SKM-1 (cell line): Measurements from ENCODE around the gene KIR3DL3.
"Not testable (repeated sequence)": the region's sequence is repeated elsewhere in the genome, so short reads cannot be mapped to it uniquely, and the experiment has no call there.

Experiments
- DNase-seq: peaks from one replicate; lab custom pipeline; 2025; ENCODE audit not compliant: unreplicated experiment; lab: John Stamatoyannopoulos, UW

Gene KIR3DL3

DNA sequence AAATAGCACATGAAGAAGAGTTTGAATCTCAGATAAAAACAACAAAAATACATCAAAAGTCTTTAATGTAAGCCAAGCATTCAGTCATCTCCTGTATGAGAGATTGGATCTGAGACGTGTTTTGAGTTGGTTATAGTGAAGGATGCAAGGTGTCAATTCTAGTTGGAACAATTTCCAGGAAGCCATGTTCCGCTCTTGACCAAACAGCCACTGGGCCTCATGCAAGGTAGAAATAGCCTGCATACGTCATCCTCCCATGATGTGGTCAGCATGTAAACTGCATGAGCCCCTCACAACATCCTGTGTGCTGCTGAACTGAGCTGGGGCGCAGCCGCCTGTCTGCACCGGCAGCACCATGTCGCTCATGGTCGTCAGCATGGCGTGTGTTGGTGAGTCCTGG is at the start of gene KIR3DL3:
KIR3DL3 (plus strand) TSS at position 301 of the 400 bp plus-strand sequence; CDS start at position 356, 55 bp downstream.
- DNase-seq = no peak

DNA sequence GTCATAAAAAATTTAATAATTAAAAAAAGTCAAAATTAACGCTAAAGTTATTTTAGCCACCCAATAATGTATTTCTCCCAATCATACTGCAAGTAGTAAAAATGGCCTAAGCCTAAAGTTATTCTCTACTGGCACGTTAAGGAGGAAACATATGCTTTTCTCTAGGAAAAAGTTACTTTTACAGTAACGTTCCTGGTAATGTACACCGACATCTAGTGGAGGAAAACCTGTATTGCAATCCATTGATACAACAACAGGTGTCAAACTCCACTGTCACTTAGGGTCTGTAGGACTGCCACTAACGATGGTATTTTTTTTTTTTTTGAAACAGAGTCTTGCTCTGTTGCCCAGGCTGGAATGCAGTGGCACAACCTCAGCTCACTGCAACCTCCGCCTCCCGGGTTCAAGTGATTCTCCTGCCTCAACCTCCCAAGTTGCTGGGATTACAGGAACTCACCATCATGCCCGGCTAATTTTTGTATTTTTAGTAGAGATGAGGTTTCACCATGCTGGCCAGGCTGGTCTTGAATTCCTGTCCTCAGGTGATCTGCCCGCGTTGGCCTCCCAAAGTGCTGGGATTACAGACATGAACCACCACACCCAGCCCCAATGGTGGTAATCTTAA is 47.9 kb upstream of the KIR3DL3 start:
- not testable (repeated sequence) for DNase-seq

DNA sequence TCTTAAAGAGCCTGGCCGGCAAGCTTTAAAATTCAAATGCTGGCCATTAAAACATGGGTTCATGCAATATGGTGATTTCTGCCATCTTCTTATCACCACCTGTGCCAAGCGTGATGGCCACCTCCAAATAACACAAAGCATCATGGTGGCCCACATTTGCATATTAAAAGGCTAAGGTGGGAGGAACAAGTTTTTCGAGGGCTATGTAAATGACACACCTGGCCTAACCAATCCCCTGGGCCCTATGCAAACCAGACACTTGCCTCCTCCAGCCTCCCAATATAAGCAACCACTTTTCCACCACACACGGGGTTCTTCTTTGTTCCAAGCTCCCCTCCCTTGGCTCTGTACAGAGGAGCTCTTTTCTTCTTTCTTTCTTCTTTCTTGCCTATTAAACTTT is 47.0 kb upstream of the KIR3DL3 start:
- DNase-seq = no peak

DNA sequence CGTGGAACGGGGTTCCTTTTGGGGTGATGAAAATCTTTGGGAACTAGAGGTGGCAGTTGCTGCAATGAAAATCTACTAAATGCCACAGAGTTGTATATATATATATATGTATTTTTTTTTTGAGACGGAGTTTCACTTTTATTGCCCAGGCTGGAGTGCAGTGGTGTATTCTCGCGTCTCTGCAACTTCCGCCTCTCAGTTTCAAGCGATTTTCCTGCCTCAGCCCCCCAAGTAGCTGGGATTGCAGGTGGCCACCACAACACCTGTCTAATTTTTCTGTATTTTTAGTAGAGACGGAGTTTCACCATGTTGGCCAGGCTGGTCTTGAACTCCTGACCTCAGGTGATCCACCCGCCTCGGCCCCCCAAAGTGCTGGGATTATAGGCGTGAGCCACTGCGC is 42.6 kb upstream of the KIR3DL3 start:
- DNase-seq = not testable (repeated sequence)

DNA sequence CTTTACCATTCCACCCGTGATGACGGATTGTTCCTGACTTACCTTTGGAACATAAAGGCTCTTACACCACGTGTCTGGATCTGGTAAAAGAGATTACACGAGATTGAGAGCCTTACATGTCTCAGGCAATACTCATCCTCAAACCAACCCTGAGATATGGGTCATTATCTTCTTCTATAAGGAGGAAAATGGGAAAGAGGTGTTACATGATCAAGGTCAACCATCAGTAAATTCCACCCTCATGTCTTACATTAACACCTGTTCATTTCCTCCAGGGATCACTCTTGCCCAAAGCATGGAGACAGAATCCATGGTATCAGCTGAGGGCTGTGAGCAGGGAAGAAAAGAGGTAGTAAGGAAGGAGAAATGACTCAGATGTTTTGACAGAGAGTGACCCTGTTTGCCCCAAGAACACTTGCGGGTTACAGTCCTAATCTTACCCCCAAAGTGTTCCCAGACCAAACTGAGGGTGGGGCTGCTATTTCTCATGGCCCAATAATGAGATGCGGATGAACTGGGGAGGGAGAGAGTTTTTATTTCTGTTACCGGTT is 41.9 kb upstream of the KIR3DL3 start:
- DNase-seq = no peak

DNA sequence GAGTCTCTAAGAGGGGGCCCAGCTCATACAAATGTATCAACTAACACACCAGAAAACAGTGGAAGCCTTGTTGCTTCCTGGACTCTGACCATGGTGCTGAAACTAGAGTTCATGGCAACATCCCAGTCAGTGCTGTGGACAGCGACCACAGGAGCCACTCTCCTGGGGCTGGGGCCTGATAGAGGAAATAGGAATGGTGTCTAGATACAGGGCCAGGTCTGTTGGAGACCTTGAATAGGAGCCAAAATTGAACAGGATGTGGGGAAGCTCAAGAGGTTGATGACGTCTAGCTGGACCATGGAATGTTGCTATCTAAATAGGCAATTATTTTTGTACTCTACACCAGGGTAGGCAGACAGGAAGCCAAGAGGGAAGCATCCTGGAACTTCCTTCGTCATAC is 39.7 kb upstream of the KIR3DL3 start:
- no peak for DNase-seq

DNA sequence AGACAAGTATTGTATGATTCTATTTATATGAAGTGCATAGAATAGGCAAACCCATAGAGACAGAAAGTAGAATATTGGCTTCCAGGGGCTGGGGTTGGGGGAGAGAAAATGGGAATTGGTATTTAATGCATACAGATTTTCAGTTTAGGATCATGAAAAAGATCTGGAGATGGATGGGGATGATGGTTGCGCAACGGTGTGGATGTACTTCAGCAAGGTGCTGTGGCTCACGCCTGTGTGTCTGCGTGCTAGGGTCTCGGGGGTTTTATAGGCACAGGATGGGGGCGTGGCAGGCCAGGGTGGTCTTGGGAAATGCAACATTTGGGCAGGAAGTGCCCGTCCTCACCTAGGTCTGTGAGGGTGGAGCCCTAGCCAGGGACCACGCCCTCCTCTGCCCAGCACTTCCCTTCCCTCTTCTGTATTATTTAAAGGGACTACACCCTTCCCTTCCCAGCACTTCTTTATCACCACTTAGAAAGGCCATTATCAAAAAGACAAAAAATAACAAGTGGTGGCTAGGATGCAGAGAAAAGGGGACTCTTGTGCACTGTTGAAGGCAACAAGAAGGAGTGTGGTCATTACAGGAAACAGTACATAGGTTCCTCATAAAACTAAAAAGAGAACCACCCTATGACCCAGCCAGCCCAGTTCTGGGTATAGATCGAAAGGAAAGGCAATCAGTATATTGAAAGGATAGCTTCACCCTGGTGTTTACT is 32.5 kb upstream of the KIR3DL3 start:
- DNase-seq = no peak

DNA sequence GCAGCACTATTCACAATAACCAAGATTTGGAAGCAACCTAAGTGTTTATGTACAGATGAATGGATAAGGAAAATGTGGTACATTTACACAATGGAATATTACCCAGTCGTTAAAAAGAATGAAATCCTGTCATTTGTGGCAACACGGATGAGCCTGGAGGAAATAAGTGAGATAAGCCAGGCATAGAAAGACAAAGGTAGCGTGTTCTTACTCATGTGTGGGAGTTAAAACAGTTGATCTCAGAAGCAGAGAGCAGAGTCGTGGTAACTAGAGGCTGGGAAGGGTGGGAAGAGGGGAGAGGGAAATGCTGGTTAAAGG is 32.0 kb upstream of the KIR3DL3 start:
- DNase-seq = no peak

DNA sequence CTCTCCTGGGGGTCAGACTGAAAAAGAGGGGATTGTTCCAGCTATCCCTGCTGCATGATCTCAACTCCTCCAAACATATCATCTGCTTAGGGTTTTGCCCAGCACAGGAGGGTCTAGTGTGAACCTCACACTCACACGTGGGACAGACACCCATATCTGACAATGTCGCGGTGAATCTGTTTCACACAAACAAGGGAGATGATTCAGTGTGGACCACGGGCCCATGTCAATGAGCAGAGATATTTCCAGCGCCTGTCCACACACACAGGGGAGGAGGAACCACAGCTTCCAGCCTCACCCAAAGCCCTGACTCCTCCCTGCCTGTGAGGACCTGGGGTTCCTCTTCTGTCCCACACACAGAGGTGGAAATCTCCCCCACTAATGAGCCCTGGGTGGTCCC is 29.6 kb upstream of the KIR3DL3 start:
- DNase-seq = no peak

DNA sequence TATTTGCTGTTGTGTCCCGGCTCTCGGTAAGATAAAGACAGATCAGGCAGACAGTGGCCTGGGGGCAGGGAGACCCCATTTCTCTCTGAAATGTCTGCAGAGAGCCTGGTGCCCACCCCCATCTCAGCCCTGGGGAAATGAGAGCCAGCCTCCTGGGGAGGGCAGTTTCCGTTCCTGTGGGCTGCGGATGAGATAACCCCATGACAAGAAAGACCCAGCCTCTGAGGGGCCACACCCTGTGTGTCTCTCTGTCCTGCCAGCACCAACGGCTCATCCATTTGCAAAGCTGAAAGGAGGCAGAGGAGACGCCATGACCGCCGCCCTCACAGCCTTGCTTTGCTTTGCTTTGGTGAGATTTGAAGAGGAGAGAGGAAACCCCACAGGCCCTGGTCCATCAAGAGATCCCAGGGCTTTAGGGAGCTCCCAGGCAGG is 28.1 kb upstream of the KIR3DL3 start:
- DNase-seq = no peak

DNA sequence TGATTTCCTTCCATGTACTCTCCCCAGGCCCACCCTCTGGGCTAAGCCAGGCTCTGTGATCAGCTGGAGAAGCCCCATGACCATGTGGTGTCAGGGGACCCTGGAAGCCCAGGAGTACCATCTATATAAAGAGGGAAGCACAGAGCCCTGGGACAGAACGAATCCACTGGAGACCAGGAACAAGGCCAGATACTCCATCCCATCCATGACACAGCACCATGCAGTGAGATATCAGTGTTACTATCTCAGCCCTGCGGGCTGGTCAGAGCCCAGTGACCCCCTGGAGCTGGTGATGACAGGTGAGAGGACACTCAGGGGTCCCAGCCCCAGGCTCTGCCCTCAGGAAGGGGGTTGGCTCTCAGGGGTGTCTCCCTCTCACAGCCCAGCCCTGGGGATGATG is 27.5 kb upstream of the KIR3DL3 start:
- DNase-seq = no peak

DNA sequence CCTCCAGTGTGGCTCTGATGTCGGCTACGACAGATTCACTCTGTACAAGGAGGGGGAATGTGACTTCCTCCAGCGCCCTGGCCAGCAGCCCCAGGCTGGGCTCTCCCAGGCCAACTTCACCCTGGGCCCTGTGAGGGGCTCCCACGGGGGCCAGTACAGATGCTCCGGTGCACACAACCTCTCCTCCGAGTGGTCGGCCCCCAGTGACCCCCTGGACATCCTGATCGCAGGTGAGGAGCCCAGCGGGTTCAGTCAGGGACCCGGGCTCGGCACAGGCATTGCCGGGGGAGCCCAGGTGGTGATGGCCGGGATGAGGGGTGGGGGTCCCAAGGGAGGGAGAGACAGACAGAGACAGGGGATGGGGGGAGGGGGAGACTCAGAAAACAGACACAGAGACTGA is 26.5 kb upstream of the KIR3DL3 start:
- DNase-seq = not testable (repeated sequence)

DNA sequence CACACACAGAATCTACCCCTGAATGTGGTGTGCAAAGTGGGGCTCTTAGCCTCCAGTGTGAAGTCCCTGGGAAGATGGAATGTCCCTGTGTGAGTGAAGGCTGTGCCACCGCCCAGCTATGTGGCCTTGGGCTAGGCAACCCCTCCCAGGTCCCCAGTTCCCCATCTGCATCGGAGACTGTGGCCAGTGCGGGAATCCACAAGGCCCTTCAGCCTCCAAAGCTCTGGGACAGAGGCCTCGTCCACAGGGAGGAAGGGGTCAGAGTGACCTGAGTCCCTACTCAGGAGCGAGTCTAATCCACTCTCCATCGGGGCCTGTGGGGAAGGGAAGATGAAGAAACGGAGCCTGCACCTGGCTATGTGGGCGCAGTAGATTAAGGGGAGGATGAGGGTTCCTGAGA is 19.3 kb upstream of the KIR3DL3 start:
- DNase-seq = no peak

DNA sequence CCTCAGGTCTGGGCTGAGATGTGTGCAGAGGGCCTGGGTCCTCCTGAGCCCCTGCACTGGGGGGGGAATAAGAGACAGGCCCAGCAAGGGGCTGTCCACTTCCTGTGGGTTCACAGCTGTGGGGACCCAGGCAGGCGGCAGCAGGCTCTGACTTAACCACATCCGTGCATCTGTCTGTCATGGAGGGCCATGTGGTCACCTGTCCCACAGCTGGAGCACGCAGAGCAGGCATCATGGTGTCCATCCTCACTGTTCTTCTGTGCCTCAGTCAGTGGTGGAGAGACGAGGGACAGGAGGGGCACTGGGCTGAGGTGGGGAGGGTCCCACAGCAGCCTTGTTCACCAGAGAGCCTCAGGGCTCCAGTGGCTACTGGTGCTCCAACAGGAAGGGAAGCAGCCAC is 16.3 kb upstream of the KIR3DL3 start:
- DNase-seq = no peak

DNA sequence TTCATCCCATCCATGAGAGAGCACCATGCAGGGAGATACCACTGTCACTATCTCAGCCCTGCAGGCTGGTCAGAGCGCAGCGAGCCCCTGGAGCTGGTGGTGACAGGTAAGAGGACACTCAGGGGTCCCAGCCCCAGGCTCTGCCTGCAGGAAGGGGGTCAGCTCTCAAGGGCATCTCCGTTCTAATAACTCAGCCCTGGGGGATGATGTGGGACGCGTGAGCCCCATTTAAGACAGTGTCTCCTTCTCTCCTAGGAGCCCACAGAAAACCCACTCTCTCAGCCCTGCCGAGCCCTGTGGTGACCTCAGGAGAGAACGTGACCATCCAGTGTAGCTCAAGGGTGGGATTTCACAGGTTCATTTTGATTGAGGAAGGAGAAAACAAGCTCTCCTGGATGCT is 15.5 kb upstream of the KIR3DL3 start:
- peak; percentile 88 for DNase-seq

DNA sequence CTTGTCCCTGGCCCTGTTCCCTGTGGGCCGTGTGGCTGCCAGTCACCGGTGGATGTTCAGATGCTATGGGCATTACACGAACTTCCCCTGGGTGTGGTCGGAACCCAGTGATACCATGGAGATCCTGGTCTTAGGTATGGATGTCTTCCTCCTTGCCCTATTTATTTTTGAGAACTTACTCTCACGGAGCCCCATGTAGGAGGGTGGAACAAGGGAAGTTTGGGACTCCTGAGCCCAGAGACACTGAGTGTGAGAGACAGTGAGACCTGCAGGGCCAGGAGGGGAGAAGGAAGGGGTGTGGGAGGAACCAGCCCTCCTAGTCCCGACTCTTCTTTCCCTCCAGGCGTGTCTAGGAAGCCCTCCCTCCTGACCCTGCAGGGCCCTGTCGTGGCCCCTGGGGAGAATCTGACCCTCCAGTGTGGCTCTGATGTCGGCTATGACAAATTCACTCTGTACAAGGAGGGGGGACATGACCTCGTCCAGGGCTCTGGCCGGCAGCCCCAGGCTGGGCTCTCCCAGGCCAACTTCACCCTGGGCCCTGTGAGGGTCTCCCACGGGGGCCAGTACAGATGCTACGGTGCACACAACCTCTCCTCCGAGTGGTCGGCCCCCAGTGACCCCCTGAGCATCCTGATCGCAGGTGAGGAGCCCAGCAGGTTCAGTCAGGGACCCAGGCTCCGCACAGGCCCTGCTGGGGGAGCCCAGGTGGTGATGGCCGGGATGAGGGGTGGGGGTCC is 14.9 kb upstream of the KIR3DL3 start:
- DNase-seq = no peak

DNA sequence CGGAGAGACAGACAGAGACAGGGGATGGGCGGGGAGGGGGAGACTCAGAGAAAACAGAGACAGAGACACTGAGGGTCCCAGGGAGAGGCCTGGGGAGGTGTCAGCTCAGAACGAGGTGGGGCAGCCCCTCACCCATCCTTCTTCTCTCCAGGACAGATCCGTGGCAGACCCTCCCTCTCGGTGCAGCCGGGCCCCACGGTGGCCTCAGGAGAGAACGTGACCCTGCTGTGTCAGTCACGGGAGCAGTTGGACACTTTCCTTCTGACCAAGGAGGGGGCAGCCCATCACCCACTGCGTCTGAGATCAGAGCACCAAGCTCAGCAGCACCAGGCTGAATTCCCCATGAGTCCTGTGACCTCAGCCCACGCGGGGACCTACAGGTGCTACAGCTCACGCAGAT is 14.3 kb upstream of the KIR3DL3 start:
- not testable (repeated sequence) for DNase-seq

DNA sequence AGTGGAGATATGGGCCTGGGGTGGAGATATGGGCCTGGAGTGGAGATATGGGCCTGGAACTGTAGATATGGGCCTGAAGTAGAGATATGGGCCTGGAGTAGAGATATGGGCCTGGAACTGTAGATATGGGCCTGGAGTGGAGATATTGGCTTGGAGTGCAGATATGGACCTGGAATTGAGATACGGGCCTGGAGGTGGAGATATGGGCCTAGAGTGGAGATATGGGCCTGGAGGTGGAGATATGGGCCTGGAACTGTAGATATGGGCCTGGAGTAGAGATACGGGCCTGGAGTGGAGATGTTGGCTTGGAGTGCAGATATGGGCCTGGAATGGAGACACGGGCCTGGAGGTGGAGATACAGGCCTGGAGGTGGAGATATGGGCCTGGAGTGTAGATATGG is 402 bp downstream of the KIR3DL3 start:
- DNase-seq = no peak

DNA sequence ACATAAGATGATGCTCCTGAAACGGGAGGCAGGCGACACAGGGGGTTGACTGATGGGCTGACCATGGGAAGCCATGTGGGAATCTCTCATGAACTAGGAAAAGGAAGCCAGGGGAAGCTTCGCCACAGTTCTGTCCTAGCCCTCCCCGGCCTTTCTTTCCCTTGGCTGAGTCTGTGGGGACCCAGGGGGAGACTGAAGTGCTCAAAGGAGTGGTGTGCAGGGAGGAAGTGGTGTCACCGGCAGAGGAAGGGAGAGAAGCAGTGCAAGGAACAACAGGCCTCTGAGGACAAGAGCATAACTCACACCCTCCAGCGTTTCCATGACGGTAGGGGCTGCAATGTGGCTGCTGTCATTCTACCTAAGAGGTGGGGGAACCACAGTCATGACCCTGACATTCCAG is 1.1 kb downstream of the KIR3DL3 start:
- no peak for DNase-seq

DNA sequence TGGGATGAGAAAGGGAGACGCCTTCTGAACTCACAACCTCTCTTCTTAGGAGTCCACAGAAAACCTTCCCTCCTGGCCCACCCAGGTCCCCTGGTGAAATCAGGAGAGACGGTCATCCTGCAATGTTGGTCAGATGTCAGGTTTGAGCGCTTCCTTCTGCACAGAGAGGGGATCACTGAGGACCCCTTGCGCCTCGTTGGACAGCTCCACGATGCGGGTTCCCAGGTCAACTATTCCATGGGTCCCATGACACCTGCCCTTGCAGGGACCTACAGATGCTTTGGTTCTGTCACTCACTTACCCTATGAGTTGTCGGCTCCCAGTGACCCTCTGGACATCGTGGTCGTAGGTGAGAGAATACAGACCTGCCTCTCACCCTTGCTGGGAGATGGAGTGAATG is 3.3 kb downstream of the KIR3DL3 start:
- DNase-seq = no peak

DNA sequence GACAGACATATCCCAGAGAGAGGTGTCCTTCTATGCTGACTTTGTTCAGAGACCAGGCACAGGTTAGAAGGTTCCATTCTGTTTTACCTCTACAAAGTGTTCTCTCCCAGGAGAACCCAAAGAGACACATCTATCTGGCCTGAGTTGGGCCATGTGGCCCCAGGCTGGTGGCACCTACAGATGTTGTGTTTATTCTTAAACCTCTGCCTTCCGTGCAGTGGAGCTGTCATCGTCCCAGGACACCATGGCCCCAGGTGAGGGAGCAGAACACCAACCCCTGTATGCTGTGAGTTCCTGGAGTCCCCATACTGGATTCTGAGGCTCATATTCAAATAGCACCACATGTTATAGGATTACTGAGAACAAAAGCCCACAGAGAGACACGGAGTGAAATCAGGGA is 3.9 kb downstream of the KIR3DL3 start:
- no peak for DNase-seq
